ENCODE results near the gene DPT.

The DPT gene

DNA sequence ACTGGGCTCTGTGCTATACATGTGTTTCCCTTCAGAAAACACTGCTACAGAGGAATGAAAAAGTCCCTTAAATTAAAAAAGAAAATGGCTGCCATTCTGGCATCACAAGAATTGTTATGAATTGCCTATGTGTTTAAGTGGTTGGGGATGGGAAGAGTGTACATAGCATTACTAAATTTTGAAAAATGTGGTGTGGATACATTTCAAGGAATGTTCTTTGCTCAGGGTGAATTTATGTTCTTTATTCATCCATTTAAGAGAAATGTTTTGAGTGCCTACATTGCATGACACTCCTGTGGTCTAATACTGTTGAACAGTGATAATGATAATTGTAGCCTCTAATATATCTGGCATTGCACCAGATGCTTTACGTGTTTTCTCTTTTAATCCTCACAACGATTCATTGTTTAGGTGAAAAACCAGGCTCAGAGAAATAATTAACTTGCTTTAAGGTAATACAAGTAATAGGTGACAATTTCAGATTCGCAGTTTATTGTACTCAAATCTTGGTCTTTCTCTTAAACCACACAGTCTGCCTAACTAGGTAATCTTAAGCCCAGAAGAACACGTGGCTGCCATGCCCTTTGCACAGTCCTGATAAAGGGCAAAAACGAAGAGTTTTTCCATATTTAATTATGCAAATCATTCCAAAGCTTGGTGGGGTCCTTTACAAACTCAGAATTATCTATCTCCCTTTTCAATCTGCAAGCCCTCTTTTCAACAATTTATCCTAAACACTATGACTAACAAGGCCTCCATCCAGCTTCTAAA lies 31.5 kb downstream of the DPT start:
- no peak for DNase-seq

- DNase-seq, result no peak
These were observed 32.8 kb downstream of the DPT start for GRCh38 chr1:168696125-168696760.

DNA sequence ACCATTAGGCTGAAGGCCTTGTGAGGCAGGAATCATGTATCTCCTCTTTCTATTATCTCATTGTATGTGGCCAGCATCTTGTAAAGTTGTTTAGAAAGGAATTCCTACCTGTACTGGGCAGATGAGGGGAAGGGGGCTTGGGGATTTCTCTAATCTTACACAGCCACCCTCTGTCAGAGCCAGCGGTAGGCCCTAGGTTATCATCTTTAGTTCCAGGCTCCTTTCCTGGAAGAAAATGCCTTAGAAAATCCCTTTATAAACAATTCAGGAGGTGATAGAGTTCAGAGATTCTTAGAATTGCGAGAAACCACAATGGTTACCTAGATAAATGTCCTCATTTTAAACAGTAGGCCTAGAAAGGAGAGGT lies 35.2 kb downstream of the DPT start:
- DNase-seq, result no peak

DNA sequence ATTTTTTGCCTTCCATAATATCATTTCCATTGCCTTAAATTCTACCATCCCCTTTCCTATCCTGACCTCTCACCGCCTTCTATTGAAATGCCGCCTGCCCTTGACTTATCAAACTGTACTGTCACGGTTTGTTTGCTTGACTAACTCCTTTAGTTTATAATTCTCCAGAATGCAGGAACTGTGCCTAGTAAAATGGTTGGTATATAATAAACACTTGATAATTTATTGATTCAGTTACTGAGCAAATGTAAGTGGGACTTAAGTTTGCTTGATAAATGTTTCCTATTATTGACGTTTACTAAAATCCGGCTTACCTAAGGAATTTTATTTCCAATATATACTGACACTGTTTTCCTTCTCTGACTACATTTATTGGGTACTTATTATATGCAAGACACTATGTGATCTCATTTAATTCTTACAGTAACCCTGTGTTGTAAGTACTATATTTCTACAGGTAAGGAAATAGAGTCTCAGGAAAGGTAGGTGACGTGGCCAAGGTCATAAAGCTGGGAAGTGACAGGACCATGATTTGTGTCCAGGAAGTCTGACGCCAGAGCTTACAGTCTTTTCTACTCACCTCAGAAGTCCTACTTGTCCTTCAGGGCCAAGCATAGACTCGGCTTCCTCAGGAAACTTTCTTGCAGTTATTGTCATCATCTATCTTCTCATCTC lies 35.7 kb downstream of the DPT start:
- no peak for DNase-seq

- no peak for DNase-seq
These were observed 36.5 kb downstream of the DPT start for GRCh38 chr1:168692472-168692871.

GRCh38 chr1:168691541-168691940 lies 37.5 kb downstream of the DPT start:
- no peak for DNase-seq

DNA sequence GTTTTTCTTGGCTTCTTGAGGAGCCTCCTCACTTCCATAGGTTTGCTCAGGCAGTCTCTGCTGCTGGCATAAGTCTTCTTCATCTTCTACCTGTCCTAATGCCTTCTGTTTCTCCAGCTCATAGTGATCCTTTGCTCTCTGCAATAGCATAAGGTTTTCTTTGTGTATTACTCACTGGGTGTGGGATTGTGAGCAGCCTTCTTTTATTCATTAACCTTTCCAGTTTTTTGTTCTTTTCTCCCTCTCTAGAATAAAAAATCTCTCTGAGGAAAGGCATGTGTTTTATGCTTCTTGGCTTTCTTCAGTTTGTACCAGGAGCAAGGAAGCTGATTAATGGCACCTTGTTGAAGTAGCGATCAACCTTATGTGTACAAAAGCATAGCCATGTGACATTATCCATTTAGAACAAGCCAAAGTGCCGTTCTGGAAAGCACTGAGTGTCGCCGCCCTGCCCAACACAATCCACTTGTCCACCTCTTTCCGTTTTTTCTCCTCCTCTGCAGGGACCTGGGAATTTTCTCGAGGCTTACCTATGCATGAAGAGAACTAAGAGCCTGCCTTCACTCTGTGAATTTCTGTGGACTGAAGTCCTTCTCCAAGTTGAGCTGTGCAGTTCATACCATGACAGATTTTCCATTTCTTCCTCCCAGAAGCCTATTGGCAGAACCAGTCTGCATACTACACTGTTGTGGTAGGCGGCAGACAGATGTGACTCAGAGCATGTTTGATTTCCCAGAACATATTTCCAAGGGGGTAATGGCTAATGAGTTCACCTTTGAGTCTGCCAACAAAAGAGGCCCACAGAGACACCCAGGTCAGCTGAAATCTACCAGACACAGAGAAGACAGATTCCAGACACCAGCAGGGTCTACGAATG lies 39.0 kb downstream of the DPT start:
- no peak for DNase-seq

- DNase-seq, result no peak
These were observed 39.7 kb downstream of the DPT start for GRCh38 chr1:168689327-168689657.

DNA sequence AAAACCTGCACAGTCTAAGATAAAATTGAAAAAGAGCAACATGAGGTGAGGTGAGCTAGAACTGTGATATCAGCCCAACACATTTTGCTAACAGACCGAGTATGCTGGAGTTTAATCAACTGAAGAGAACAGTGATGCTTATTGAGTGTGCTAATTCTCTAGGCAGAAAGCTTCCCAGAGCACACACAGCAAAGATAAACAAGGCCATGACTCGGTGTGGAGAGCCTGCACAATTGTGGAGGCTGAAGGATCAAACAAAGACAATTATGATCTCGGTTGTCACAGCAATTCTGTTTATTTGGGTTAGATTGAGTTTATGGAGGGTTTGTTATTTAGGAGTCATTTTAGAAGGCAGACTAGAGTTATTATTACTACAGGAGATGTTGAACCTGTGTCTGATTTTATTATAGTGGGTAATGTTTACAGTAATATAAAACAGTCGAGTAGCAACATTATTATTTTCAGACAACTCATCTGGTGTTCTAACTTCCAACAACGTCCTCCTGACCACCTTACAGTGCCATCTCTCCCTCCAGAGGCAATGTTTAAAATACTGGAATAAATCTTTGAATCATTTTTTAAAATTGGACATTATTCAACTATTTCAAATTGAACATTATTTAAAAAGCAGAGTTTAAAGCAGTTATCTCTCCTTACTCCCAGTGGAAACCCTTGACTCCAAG lies 40.2 kb downstream of the DPT start:
- DNase-seq, result no peak

DNA sequence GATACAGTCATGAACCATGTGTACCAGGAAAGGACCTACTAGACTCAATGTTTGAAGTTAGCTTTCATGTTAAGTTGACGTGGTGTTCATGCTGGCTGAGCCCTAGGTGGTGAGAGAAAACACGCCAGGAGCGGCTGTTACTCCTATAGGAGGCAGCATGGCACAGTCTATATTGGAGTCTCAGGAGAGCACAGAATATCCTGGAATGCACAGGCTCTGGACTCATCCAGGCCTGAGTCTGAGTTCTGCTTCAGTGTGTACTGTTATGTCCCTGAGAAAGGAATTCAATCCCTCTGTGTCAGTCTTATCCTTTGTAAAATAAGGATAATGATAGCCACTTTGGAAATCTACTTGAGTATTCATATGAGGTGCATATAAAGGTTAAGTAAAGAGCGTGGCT lies 41.2 kb downstream of the DPT start:
- DNase-seq, result no peak

GRCh38 chr1:168686666-168687065 lies 42.3 kb downstream of the DPT start:
- no peak for DNase-seq

- DNase-seq, result no peak
These were observed 45.1 kb downstream of the DPT start for GRCh38 chr1:168683871-168684270.

GRCh38 chr1:168676861-168677260 lies 52.1 kb downstream of the DPT start:
- DNase-seq, result no peak

DNA sequence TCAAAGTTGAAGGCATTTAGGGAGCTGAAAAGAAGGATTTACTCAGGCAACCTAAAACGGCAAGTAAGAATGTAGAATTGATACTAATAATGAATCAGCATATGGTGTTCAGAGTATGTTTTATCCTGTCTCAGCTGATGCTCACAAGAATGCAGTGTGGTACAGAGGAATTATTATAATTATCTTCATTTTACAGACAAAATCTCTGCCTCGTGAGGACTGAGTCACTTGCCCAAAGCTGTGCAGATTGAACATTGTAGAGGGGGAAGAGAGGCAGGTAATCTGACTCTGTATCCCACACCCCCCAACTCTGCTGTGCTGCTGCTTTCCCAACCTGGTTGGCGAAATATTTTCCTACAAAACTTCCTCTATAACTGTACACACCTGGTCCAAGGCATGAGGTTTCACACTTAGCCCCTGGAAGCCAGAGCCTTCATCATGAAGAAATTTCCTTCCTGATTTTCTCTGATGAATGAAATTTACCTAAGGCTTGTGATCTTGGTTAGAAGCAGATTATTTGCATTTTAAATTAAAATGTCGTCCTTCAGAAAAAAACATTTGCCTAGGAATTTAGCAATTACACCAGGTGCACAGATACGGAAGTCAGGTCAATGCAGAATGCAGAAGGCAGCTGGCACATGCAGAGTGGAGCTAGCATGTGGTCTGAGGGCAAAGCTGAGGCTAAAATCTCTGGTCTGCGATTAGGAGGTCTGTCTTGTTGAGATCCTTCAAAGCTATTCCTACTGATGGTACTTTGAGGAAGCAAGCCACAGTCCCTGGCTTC lies 52.8 kb downstream of the DPT start:
- DNase-seq, result no peak

- no peak for DNase-seq
These were observed 54.9 kb downstream of the DPT start for GRCh38 chr1:168673974-168674683.

- DNase-seq, result no peak
These were observed 56.7 kb downstream of the DPT start for GRCh38 chr1:168672278-168672677.

DNA sequence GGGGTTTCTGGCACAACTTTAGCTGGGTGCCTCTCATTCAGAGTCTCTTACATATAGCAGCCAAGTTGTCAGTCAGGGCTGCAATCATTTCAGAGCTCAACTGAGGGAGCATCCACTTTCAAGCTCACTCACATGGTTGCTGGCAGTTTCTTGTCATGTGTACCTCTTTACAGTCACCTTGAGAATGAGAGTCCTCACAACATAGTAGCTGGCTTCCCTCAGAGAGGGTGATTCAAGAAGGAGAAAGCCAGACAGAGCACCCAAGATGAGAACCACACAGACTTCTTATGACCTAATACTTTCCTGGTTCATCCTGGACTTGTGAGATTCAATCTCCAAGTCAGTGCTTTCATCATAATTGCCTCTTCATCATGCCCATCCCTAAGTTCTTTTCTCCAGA lies 57.2 kb downstream of the DPT start:
- DNase-seq, result no peak

DNA sequence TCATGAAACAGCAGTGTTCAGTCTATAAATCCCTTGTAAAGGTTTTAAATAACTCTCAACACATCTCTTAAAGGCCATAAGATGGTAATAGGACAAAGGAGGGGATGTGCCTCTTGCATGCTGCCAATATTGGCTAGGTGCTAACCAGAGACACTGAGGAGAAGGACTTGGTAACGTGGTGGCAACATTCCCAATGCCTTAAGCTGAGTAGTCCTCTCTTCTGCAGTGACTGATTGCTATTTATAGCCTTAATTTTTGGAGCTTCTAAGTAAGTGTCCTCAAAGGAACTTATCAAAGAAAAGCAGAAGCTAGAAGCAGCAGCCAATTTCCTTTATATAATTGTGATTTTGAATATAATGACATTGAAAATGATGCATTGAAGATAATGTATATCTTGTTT lies 63.0 kb downstream of the DPT start:
- DNase-seq, result no peak

DNA sequence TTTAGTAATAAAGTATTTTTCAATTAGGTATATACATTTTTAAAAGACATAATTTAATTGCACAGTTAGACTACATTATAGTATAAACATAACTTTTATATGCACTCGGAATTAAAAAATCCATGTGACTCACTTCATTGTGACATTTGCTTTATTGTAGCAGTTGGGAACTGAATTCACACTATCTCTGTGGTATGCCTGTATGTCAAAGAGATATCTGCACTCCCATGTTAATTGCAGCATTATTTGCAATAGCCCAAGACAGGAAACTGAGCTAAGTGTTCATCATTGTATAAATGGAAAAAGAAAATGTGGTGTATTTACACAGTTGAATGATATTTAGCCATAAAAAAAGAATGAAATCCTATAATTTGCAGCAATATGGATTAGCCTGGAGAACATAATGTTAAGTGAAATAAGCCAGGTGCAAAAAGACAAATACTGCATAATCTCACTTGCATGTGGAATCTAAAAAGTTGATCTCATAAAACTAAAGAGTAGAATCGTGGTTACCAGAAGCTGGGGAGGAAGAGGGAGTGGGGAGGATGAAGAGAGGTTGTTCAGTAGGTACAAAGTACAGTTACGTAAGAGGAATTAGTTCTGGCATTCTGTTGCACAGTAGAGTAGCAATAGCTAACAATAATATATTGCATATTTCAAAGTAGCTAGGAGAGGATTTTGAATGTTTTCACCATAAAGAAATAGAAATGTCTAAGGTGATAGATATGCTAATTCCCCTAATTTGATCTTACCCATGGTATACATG lies 64.8 kb downstream of the DPT start:
- no peak for DNase-seq

DNA sequence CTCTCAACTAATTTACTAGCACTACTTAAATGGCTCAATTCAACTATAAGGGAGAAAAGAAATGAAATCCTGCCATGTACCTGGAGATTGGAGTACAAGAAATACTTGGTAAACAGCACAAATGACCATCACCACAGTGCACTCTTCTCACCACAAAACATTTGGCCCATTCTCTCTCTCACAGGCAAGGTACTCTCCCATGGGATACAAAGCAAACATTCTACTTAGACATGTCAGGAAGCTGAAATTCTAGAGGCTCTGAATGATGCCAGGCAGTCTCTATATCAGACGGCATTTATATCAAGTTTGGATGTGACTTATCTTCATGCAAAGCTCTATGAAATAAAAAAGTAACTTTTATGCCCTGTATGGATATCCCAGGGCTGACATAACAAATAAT lies 72.5 kb downstream of the DPT start:
- DNase-seq, result no peak

All from effector CD8-positive, alpha-beta T cell (primary cell).